ENCODE measurements around the gene CDH11.

Gene CDH11

GRCh38 chr16:65021852-65022595 lies 99.8 kb downstream of the CDH11 start:
- DNase-seq, result no peak

- DNase-seq, result no peak
These were observed 105.1 kb downstream of the CDH11 start for GRCh38 chr16:65016754-65017153.

GRCh38 chr16:65015599-65015998 lies 106.3 kb downstream of the CDH11 start:
- no peak for DNase-seq

DNA sequence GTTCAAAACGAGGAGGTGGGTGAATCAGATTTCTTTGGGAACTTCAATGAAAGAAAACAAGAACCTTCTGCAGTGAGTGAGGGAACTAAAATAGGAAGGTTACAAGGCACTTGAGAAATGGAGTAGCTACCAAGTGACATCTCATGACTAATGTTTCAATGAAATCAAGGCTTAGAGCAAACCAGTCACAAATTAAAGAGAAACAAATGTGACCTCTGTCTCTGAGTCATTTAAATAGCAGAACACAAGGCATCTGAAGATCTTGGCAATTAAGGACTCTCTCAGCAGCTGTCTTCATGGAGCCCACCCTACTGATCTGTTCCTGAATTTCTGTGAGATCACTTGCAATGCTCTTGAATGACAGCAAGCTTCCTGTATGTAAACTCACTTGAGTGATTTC lies 109.5 kb downstream of the CDH11 start:
- DNase-seq, result no peak

DNA sequence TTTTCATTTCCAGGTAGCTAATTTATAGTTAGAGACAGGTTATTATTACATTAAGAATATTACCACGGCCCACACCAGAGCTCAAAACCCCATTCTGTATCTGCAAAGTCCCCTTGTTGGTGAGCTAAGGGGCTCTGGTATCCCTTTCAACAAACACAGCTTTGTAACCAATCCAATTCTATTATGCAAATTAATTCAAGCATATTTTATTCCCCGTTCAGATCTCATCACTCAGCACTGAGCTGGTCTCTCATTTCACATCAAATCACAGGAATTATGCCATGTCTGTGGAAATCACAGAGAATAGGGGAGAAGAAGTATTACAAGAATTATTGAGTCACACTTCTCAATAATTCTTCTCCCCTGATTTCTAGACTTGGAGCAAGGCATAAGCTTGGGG lies 111.7 kb downstream of the CDH11 start:
- no peak for DNase-seq

GRCh38 chr16:65005696-65006095 lies 116.2 kb downstream of the CDH11 start:
- DNase-seq, result no peak

DNA sequence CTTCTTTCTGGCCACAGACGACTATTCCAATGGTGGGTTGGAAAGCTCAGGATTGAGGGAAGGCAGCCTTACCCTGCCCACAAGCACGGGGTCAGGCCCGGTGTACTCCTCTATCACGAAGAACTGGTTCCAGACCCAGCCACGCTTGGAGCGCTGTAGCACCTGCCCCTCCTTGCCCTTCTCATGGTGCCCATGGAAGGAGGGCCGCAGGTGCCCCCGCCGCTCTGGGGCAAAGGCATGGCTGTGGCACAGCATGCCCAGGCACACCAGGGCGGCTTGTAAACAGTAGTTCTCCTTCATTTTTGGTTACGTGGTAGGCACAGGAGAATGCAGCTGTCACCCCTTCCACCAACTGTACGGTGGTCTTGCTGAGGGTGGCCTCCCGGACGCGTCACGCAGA lies 117.3 kb downstream of the CDH11 start:
- DNase-seq, result no peak

DNA sequence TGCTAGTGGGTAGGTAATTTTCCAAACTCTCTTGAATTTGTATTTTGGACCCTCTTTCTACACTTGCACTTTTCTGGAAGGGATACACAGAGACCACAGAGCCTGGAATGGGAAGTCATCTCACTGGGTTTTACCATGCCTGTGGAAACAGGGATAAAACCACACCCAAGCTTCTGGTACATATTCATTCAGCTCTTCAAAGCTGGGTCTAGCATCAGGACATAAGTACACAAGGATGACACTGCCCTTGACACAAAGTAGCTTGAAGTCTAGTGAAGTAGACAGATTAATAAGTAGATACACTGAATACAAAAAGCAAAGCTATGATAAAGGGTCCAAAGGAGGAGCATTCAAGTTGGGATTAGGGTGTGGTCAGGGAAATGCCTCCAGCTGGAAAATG lies 118.2 kb downstream of the CDH11 start:
- DNase-seq, result no peak

GRCh38 chr16:65002265-65002664 lies 119.6 kb downstream of the CDH11 start:
- DNase-seq, result no peak

GRCh38 chr16:65000654-65001053 lies 121.2 kb downstream of the CDH11 start:
- no peak for DNase-seq

- DNase-seq, result no peak
These were observed 124.1 kb downstream of the CDH11 start for GRCh38 chr16:64997751-64998150.

DNA sequence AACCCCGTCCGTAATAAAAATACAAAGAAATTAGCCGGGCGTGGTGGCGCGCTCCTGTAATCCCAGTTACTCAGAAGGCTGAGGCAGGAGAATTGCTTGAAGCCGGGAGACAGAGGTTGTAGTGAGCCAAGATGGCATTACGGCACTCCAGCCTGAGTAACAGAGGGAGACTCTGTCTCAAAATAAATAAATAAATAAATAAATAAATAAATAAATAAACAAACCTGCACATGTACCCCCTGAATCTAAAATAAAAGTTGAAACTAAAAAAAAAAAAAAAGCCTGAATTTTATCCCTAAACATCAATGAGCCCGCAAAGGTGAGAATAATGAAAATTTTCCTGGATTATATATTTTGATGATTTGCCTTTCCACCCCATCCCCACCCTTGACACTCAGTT lies 124.7 kb downstream of the CDH11 start:
- DNase-seq, result no peak

- no peak for DNase-seq
These were observed 125.2 kb downstream of the CDH11 start for GRCh38 chr16:64996641-64997040.

DNA sequence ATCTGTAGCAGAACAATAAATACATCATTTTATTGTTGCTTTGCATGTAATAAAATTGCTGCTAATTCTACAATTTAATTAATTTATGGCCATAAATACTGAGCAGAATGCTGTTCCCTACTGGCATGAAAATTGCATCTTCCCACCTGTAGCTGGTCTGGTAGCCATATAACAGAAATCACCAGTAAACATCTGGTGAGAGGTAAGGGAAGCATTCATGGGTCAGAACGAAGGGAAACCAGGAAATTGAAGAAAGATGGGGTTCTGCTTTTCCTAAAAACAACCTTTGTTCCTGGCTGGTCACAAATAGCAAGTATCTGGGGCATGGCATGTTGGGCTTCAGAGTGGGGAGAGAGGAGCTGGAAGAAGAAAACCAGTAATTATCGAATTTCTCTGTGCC lies 128.4 kb downstream of the CDH11 start:
- no peak for DNase-seq

- DNase-seq, result no peak
These were observed 130.9 kb downstream of the CDH11 start for GRCh38 chr16:64991001-64991400.

- DNase-seq, result no peak
These were observed 131.8 kb downstream of the CDH11 start for GRCh38 chr16:64990101-64990500.

DNA sequence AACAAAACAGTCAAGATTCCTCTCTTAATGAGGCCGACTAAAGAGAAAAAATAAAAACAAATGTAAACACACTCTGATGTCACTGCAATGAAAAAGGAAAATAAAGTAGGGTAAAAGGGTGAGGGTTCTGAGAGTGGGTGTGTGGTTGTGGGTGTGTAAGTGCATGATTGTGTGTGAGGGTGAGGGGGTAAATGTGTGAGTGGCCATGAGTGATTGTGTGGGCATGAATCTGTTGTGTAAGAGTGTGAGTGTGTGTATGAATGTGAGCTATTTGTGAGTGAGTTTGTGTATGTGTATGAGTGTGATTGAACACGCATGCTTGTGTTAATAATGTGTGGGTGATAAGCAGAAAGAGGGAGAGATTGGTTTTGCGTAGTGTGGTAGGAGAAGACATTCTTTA lies 132.8 kb downstream of the CDH11 start:
- no peak for DNase-seq

GRCh38 chr16:64983963-64984362 lies 137.9 kb downstream of the CDH11 start:
- DNase-seq, result no peak

DNA sequence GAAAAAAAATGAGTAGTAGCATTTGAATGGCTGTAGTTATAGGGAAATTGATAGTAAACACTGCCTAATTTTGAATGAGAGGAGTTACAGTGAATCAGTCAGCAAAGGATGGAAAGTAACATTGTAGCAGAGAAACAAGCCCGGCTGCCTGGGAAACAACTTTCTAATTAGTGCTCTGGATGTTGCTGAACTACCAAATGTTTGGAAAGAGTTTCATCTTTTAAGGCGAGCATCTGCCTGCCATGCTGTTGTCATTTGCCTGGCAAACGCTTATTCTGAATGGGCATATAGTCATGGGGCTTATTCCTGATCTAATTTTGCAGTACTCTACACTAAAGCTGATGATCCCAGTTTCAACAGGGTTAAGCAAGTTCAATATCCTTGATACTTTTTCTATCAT lies 138.6 kb downstream of the CDH11 start:
- no peak for DNase-seq

DNA sequence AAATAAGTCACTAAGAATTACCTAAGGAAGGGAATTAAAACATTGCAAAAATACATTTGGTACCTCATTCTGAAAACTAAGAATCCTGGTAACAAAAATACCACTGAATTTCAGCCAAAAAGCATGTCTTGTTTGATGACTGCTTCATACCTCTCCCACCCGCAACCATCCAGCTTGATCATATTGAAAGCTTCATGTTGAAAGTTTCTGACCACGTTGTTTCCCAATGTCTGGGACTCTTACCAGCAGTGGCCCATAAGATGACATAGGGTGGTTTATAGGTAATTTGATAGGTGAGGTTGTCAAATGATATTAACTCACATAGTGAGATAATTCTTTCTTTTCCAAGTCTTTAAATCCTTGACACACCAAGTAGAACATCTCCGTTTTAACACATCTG lies 139.3 kb downstream of the CDH11 start:
- no peak for DNase-seq

- DNase-seq, result no peak
These were observed 140.1 kb downstream of the CDH11 start for GRCh38 chr16:64981568-64982281.

- no peak for DNase-seq
These were observed 144.5 kb downstream of the CDH11 start for GRCh38 chr16:64977206-64977920.

GRCh38 chr16:64975821-64976220 lies 146.0 kb downstream of the CDH11 start:
- DNase-seq, result no peak

DNA sequence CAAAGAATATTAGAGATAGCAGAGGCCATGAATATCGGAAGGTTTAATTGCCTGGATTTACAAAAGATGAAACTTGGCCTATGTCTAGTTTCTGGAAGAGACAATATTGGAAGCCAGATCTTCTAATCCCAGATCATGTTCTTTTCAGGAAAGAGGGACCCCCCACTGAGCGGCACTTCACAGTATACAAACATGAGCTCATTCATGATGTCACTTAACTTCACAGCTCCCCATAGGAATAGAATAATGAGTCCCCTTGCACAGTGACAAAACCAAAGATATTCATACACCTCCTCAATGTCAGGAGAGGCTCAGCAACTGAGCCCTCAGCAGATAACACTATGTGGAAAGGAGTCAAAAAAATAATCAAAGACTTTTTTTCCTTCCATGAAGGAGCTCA lies 147.5 kb downstream of the CDH11 start:
- no peak for DNase-seq
